Natural killer cell (primary cell): ENCODE data around the gene MYO16. TPM values are rescaled to one million over a fixed set of nuclear protein-coding genes. Genes with fewer than 3 reads are reported as not detected.

Experiments
- ATAC-seq, 3 donors: fragments of 150-1000 bp in 2 of 3; fragments of 200-7000 bp in 1 of 3; cut with Tn5 transposase; 1 replicate in 1 of 3; 2 replicates in 2 of 3; pipeline ENCODE4 v1.10.0; 2021; ENCODE audit warnings: mild to moderate bottlenecking in 2 of 3, moderate library complexity in 2 of 3
- DNase-seq, 2 donors: peaks; one replicate each; pipeline versions ENCODE4 v3.0.0 to v3.0.0-alpha.2; 2013 to 2021; ENCODE audit warnings: mixed read lengths in 1 of 2
- H3K27ac ChIP-seq: one replicate; pipeline ENCODE4 v1.5.1; 2013; ENCODE audit warnings: mild to moderate bottlenecking, low read length
- H3K27me3 ChIP-seq: one replicate; pipeline ENCODE4 v1.6.1; 2013; ENCODE audit warnings: low read length; ENCODE audit not compliant: control insufficient read depth, insufficient read depth
- H3K36me3 ChIP-seq: one replicate; pipeline ENCODE4 v1.6.1; 2013; ENCODE audit warnings: low read length; ENCODE audit not compliant: control insufficient read depth, insufficient read depth
- H3K4me1 ChIP-seq: one replicate; pipeline ENCODE4 v1.6.1; 2013; ENCODE audit warnings: low read length; ENCODE audit not compliant: control insufficient read depth, insufficient read depth
- H3K4me3 ChIP-seq: one replicate; pipeline ENCODE4 v1.5.1; 2013; ENCODE audit warnings: low read length
- H3K9me3 ChIP-seq: one replicate; pipeline ENCODE4 v1.6.1; 2013; ENCODE audit warnings: low read length; ENCODE audit not compliant: control insufficient read depth, insufficient read depth
- H3K27ac Mint-ChIP-seq, 2 donors: one replicate each; pipeline ENCODE4 v1.8.0; 2022; ENCODE audit warnings: mild to moderate bottlenecking in 2 of 2, mixed read lengths in 2 of 2, moderate library complexity in 1 of 2
- H3K27me3 Mint-ChIP-seq, 2 donors: one replicate each; pipeline ENCODE4 v1.8.0; 2022; ENCODE audit warnings: low read depth in 2 of 2, mixed read lengths in 2 of 2
- H3K36me3 Mint-ChIP-seq: one replicate; pipeline ENCODE4 v1.8.0; 2022; ENCODE audit warnings: mixed read lengths
- H3K4me1 Mint-ChIP-seq, 2 donors: one replicate each; pipeline ENCODE4 v1.8.0; 2022; ENCODE audit warnings: mixed read lengths in 2 of 2
- H3K4me3 Mint-ChIP-seq: one replicate; pipeline ENCODE4 v1.8.0; 2022; ENCODE audit warnings: mild to moderate bottlenecking, moderate library complexity, mixed read lengths
- H3K9me3 Mint-ChIP-seq, 2 donors: one replicate each; pipeline ENCODE4 v1.8.0; 2022; ENCODE audit warnings: mixed read lengths in 2 of 2
- WGBS: methylation state at CpG from one replicate; pipeline ENCODE4 v1.1.7; 2013; ENCODE audit warnings: missing lambda C conversion rate; ENCODE audit not compliant: insufficient coverage; 5-methylcytosine and 5-hydroxymethylcytosine counted together
- intact Hi-C: fragments of 100-400 bp; cut with micrococcal nuclease; formaldehyde crosslinking; loops from one replicate; pipeline ENCODE4 v1.14.2; 2022
- total RNA-seq, 4 donors: library from RNA; stranded (reverse); fragments of 120-200 nt in 1 of 4; gene quantifications; one replicate each; pipeline versions ENCODE4 v1.2.3 to v1.2.4, GENCODE V29; 2013 to 2022
- TF ChIP-seq, protein P1 (sequence below): fragments of 200-600 bp; IDR thresholded peaks from one replicate; pipeline ENCODE4 v1.8.0; 2022; ENCODE audit warnings: antibody characterized with exemption

MYO16 gene
- total RNA-seq, 3 donors from 2014 or later (not counting 1 experiment from before 2014, with no cell fraction given) = 0.28 TPM; not detected in 2

GRCh38 chr13:108609353-108609752 lies 20.1 kb upstream of the MYO16 start:
- no peak overlapping the region for H3K4me3 Mint-ChIP-seq
- ATAC-seq (no peak), DNase-seq (no peak)
- H3K9me3 Mint-ChIP-seq = peaks cover 10 to 15% of the 10 kb centered on the region in 2 donors
- intact Hi-C loops = no loop called here
- H3K27ac Mint-ChIP-seq = no peak overlapping the region
- Histone ChIP-seq H3K9me3 (peaks cover 9% of the 10 kb centered on the region), H3K4me1 (no peaks in the 10 kb centered on the region), H3K4me3 (no peak overlapping the region), H3K27me3 (no peaks in the 10 kb centered on the region), H3K36me3 (no peaks in the 10 kb centered on the region), H3K27ac (no peak overlapping the region)
- WGBS = 79% methylated on average over 4 of the region's 7 CpGs
- H3K36me3 Mint-ChIP-seq = no peaks in the 10 kb centered on the region
- no peaks in the 10 kb centered on the region for H3K4me1 Mint-ChIP-seq
- no peaks in the 10 kb centered on the region for H3K27me3 Mint-ChIP-seq
- TF ChIP-seq, protein P1, sequence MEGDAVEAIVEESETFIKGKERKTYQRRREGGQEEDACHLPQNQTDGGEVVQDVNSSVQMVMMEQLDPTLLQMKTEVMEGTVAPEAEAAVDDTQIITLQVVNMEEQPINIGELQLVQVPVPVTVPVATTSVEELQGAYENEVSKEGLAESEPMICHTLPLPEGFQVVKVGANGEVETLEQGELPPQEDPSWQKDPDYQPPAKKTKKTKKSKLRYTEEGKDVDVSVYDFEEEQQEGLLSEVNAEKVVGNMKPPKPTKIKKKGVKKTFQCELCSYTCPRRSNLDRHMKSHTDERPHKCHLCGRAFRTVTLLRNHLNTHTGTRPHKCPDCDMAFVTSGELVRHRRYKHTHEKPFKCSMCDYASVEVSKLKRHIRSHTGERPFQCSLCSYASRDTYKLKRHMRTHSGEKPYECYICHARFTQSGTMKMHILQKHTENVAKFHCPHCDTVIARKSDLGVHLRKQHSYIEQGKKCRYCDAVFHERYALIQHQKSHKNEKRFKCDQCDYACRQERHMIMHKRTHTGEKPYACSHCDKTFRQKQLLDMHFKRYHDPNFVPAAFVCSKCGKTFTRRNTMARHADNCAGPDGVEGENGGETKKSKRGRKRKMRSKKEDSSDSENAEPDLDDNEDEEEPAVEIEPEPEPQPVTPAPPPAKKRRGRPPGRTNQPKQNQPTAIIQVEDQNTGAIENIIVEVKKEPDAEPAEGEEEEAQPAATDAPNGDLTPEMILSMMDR = no peak

DNA sequence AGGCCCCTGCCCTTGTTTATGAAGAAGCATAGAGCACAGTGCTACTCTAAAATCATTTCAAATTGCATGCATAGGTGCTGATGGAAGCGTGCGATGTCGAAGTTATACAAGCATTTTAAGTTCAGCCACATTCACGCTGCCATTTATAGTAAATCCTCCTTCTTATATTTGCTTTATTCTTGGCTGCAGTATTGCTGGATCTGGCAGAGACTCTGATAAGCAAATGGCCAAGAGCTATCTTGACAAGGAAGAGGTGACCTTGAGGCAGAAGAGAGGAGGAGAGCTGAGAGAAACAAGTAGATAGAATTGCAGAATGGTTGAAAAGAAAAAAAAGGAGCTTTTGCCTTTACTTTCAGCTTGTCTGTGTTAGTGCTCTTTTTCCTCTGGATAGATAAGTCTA lies 18.9 kb upstream of the MYO16 start:
- H3K27me3 ChIP-seq = no peaks in the 10 kb centered on the region
- Mint-ChIP-seq H3K27ac (no peak overlapping the region), H3K4me1 (no peaks in the 10 kb centered on the region), H3K27me3 (no peaks in the 10 kb centered on the region), H3K36me3 (no peaks in the 10 kb centered on the region), H3K9me3 (peaks cover 10 to 15% of the 10 kb centered on the region in 2 donors), H3K4me3 (no peak overlapping the region)
- DNase-seq = no peak
- H3K4me1 ChIP-seq = no peaks in the 10 kb centered on the region
- no peaks in the 10 kb centered on the region for H3K36me3 ChIP-seq
- H3K4me3 ChIP-seq = no peak overlapping the region
- no peak for ATAC-seq
- TF ChIP-seq, protein P1 = no peak
- intact Hi-C loops = no loop called here
- WGBS = 93% methylated on average over 4 of the region's 4 CpGs
- peaks cover 9% of the 10 kb centered on the region for H3K9me3 ChIP-seq
- no peak overlapping the region for H3K27ac ChIP-seq

DNA sequence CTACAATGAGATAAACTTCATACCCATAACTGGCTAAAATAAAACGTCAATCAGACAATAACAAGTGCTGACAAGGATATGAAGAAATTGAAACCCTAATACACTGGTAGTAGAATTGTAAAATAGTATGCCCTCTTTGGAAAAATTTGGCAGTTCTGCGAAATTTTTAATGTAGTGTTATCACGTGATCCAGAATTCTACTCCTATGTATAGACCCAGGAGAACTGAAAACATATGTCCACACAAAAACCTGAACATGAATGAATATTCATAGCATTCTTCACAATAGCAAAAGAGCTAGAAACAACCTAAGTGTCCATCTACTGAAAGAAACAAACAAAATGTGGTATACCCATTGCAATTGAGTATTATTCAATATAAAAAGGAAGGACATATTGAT lies 14.2 kb upstream of the MYO16 start:
- Mint-ChIP-seq H3K36me3 (no peaks in the 10 kb centered on the region), H3K27ac (no peak overlapping the region), H3K4me1 (no peaks in the 10 kb centered on the region), H3K9me3 (peaks cover 8 to 9% of the 10 kb centered on the region in 2 donors), H3K4me3 (no peak overlapping the region), H3K27me3 (no peaks in the 10 kb centered on the region)
- Histone ChIP-seq H3K4me3 (no peak overlapping the region), H3K27ac (no peak overlapping the region), H3K4me1 (no peaks in the 10 kb centered on the region), H3K36me3 (no peaks in the 10 kb centered on the region), H3K27me3 (no peaks in the 10 kb centered on the region), H3K9me3 (no peaks in the 10 kb centered on the region)
- intact Hi-C loops = no loop called here
- TF ChIP-seq, protein P1 = no peak
- WGBS = 86% methylated on average over 2 of the region's 3 CpGs
- ATAC-seq = no peak
- DNase-seq = no peak

DNA sequence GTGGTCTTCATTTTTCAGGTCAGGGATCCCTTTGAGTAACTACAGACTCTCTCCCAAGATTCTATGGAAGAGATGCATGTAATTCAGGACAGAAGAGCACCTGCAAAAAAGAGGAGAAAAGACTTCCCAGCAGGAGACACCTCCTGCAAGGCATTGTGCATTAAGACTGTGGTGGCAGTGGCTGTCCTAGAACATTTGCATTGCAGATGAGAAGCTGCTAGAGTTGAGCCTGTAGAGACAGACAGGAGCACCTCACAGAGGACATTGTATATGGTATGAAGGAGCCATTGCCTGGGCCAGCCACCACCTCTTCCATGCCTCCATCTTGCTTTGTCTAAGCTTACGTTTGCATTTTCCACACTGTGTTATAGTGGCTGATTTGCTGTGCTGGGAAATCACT lies 11.2 kb upstream of the MYO16 start:
- no peaks in the 10 kb centered on the region for H3K4me1 ChIP-seq
- DNase-seq (no peak), ATAC-seq (no peak)
- intact Hi-C loops = no loop called here
- no peaks in the 10 kb centered on the region for H3K36me3 Mint-ChIP-seq
- TF ChIP-seq, protein P1 = no peak
- H3K27ac Mint-ChIP-seq = no peak overlapping the region
- no peaks in the 10 kb centered on the region for H3K27me3 ChIP-seq
- H3K4me3 ChIP-seq = no peak overlapping the region
- peaks cover 7 to 8% of the 10 kb centered on the region in 2 donors for H3K9me3 Mint-ChIP-seq
- no peaks in the 10 kb centered on the region for H3K9me3 ChIP-seq
- no peak overlapping the region for H3K27ac ChIP-seq
- no peaks in the 10 kb centered on the region for H3K27me3 Mint-ChIP-seq
- H3K36me3 ChIP-seq = no peaks in the 10 kb centered on the region
- H3K4me1 Mint-ChIP-seq = no peaks in the 10 kb centered on the region
- WGBS = 89% methylated on average over 1 of the region's 1 CpG
- H3K4me3 Mint-ChIP-seq = no peak overlapping the region
